HEK293 (cell line): ENCODE results near the gene DERL2.

Experiments
- CTCF ChIA-PET: fragments of 350-600 bp; formaldehyde crosslinking; extraction: SDS; loops from one replicate; lab custom pipeline; 2021; ENCODE audit warnings: antibody characterized with exemption; lab: Yijun Ruan, JAX
- POLR2A ChIA-PET: fragments of 300-600 bp; formaldehyde crosslinking; extraction: SDS; loops from one replicate; lab custom pipeline; 2020; ENCODE audit warnings: antibody characterized with exemption, inconsistent platforms; lab: Yijun Ruan, JAX
- H3K27ac ChIP-seq: fragments of 200-500 bp; sonication (Bioruptor generic); 2 replicates; pipeline ENCODE4 v1.5.1; 2014; ENCODE audit warnings: low read depth, low read length, control low read depth, inconsistent platforms; ENCODE audit errors: extremely low read depth
- H3K36me3 ChIP-seq, 2 experiments: fragments of 200-500 bp in 1 of 2; sonication (Bioruptor generic) in 1 of 2; 1 replicate in 1 of 2; 2 replicates in 1 of 2; pipeline ENCODE4 v1.5.1; 2014 to 2017; ENCODE audit warnings: inconsistent platforms in 2 of 2, low read length in 2 of 2; ENCODE audit not compliant: control insufficient read depth in 2 of 2, insufficient read depth in 1 of 2
- H3K4me1 ChIP-seq: fragments of 200-500 bp; sonication (Bioruptor generic); 2 replicates; pipeline ENCODE4 v1.5.1; 2014; ENCODE audit warnings: mild to moderate bottlenecking, low read length, inconsistent platforms; ENCODE audit not compliant: control insufficient read depth, insufficient read depth
- H3K4me3 ChIP-seq: 2 replicates; pipeline ENCODE4 v1.5.1; 2011; ENCODE audit warnings: low read depth, mild to moderate bottlenecking, control low read depth, low read length, moderate library complexity
- H3K9me3 ChIP-seq: fragments of 200-500 bp; sonication (Bioruptor generic); 2 replicates; pipeline ENCODE4 v1.5.1; 2014; ENCODE audit warnings: low read depth, low read length, inconsistent platforms; ENCODE audit not compliant: control insufficient read depth, insufficient read depth
- KLF7 ChIP-seq: fragments of 450-650 bp; formaldehyde crosslinking; IDR thresholded peaks from 2 replicates; pipeline ENCODE4 v1.5.1; 2016; ENCODE audit warnings: missing biosample characterization, missing genetic modification characterization, borderline replicate concordance
- RBAK ChIP-seq: fragments of 450-650 bp; formaldehyde crosslinking; IDR thresholded peaks from 2 replicates; pipeline ENCODE4 v1.5.1; 2016; ENCODE audit warnings: missing biosample characterization, missing genetic modification characterization
- ZBTB17 ChIP-seq: fragments of 450-650 bp; formaldehyde crosslinking; IDR thresholded peaks from 2 replicates; pipeline ENCODE4 v1.5.1; 2016; ENCODE audit warnings: missing biosample characterization, missing genetic modification characterization
- ZEB2 ChIP-seq: fragments of 450-650 bp; formaldehyde crosslinking; IDR thresholded peaks from 2 replicates; pipeline ENCODE4 v1.5.1; 2016; ENCODE audit warnings: missing biosample characterization, missing genetic modification characterization
- ZNF174 ChIP-seq: fragments of 450-650 bp; formaldehyde crosslinking; IDR thresholded peaks from 2 replicates; pipeline ENCODE4 v1.5.0; 2017; ENCODE audit warnings: missing biosample characterization, mild to moderate bottlenecking, missing genetic modification characterization
- ZNF19 ChIP-seq: fragments of 450-650 bp; formaldehyde crosslinking; IDR thresholded peaks from 2 replicates; pipeline ENCODE4; 2016; ENCODE audit warnings: missing biosample characterization, missing genetic modification characterization, low read depth
- ZNF23 ChIP-seq: fragments of 450-650 bp; formaldehyde crosslinking; IDR thresholded peaks from 2 replicates; pipeline ENCODE4 v1.5.1; 2016; ENCODE audit warnings: missing biosample characterization, missing genetic modification characterization, borderline replicate concordance
- ZNF292 ChIP-seq: fragments of 450-650 bp; formaldehyde crosslinking; IDR thresholded peaks from 2 replicates; pipeline ENCODE4 v1.5.1; 2016; ENCODE audit warnings: low read depth, missing biosample characterization, missing genetic modification characterization, borderline replicate concordance
- ZNF311 ChIP-seq: fragments of 450-650 bp; formaldehyde crosslinking; IDR thresholded peaks from 2 replicates; pipeline ENCODE4 v1.5.1; 2017; ENCODE audit warnings: missing biosample characterization, missing genetic modification characterization, borderline replicate concordance
- ZNF324 ChIP-seq: fragments of 450-650 bp; formaldehyde crosslinking; IDR thresholded peaks from 2 replicates; pipeline ENCODE4 v1.5.1; 2016; ENCODE audit warnings: missing biosample characterization, missing genetic modification characterization
- ZNF473 ChIP-seq: fragments of 450-650 bp; formaldehyde crosslinking; IDR thresholded peaks from 2 replicates; pipeline ENCODE4 v1.5.1; 2017; ENCODE audit warnings: missing biosample characterization, missing genetic modification characterization
- ZNF501 ChIP-seq: fragments of 450-650 bp; formaldehyde crosslinking; IDR thresholded peaks from 2 replicates; pipeline ENCODE4 v1.5.1; 2016; ENCODE audit warnings: missing biosample characterization, missing genetic modification characterization
- ZNF560 ChIP-seq: fragments of 450-650 bp; formaldehyde crosslinking; IDR thresholded peaks from 2 replicates; pipeline ENCODE4 v1.5.1; 2017; ENCODE audit warnings: missing biosample characterization, missing genetic modification characterization, borderline replicate concordance
- ZNF600 ChIP-seq: fragments of 450-650 bp; formaldehyde crosslinking; IDR thresholded peaks from 2 replicates; pipeline ENCODE4 v1.5.1; 2016; ENCODE audit warnings: missing biosample characterization, missing genetic modification characterization
- ZNF623 ChIP-seq: fragments of 450-650 bp; formaldehyde crosslinking; IDR thresholded peaks from 2 replicates; pipeline ENCODE4 v1.5.1; 2016; ENCODE audit warnings: missing biosample characterization, missing genetic modification characterization
- ZNF654 ChIP-seq: fragments of 450-650 bp; formaldehyde crosslinking; IDR thresholded peaks from 2 replicates; pipeline ENCODE4 v1.5.1; 2016; ENCODE audit warnings: low read depth, missing biosample characterization, missing genetic modification characterization
- ZNF677 ChIP-seq: fragments of 450-650 bp; IDR thresholded peaks from 2 replicates; pipeline ENCODE4 v1.5.0; 2018; ENCODE audit warnings: missing biosample characterization, mild to moderate bottlenecking, missing genetic modification characterization, moderate library complexity
- ZNF785 ChIP-seq: fragments of 450-650 bp; formaldehyde crosslinking; IDR thresholded peaks from 2 replicates; pipeline ENCODE4 v1.5.1; 2016; ENCODE audit warnings: missing biosample characterization, missing genetic modification characterization
- ZNF837 ChIP-seq: fragments of 450-650 bp; formaldehyde crosslinking; IDR thresholded peaks from 2 replicates; pipeline ENCODE4 v1.5.1; 2016; ENCODE audit warnings: missing biosample characterization, missing genetic modification characterization
- TF ChIP-seq, protein P1 (sequence below): fragments of 450-650 bp; formaldehyde crosslinking; IDR thresholded peaks from 2 replicates; pipeline ENCODE4 v1.5.1; 2016; ENCODE audit warnings: missing biosample characterization, missing genetic modification characterization
- TF ChIP-seq, protein P2 (sequence below): fragments of 450-650 bp; formaldehyde crosslinking; IDR thresholded peaks from 2 replicates; pipeline ENCODE4; 2016; ENCODE audit warnings: missing biosample characterization, missing genetic modification characterization
- TF ChIP-seq, protein P3 (sequence below): fragments of 450-650 bp; formaldehyde crosslinking; IDR thresholded peaks from 2 replicates; pipeline ENCODE4 v1.5.1; 2016; ENCODE audit warnings: missing biosample characterization, missing genetic modification characterization
- TF ChIP-seq, protein P4 (sequence below): fragments of 450-650 bp; formaldehyde crosslinking; IDR thresholded peaks from 2 replicates; pipeline ENCODE4 v1.5.1; 2016; ENCODE audit warnings: missing biosample characterization, missing genetic modification characterization

The DERL2 gene

DNA sequence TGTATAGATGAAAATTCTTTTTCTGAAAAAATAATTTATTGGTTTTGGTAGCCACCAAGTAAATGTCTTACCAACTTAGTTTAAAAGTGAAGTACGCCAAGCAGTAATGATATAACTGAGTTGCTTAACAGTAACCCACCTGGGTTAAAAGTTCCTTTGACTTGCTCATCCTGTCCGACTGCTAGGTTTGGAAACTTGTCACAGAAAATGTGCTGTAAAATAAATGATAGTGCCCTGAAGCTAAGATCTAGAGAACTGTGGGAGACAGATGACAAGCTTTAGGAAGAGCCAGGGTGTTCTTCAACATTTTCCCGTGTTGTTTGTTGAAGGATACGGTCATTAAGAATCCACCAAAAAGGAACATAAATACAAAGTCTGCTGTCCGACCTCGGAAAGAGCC is 5.0 kb downstream of the DERL2 start (continued):
- TF ChIP-seq ZEB2 (tag by site-specific recombination) (no peak), ZNF311 (tag by site-specific recombination) (no peak), ZNF174 (tag by site-specific recombination) (no peak), ZNF473 (tag by site-specific recombination) (no peak), ZNF623 (tag by site-specific recombination) (no peak)
- TF ChIP-seq, all 188 proteins: peak for 0

DNA sequence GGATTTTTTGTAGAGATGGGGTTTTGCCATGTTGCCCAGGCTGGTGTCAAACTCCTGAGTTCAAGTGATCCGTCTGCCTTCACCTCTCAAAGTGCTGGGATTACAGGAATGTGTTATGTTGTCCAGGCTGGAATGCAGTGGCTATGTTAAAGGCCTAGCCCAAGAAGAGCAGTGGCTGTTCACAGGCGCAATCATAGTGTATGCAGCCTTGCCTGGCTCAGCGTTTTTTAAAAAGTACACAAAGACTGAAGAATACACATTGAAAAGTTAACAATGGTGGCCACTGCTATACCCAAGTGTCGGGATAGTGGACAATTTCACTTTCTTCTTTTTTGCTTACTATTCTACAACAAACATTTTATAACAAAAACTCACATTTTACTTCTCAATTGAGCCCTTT is 7.0 kb downstream of the DERL2 start:
- CTCF ChIA-PET: no interaction called here
- peaks cover 90 to 96% of the 10 kb centered on the region in 2 experiments for H3K36me3 ChIP-seq

DNA sequence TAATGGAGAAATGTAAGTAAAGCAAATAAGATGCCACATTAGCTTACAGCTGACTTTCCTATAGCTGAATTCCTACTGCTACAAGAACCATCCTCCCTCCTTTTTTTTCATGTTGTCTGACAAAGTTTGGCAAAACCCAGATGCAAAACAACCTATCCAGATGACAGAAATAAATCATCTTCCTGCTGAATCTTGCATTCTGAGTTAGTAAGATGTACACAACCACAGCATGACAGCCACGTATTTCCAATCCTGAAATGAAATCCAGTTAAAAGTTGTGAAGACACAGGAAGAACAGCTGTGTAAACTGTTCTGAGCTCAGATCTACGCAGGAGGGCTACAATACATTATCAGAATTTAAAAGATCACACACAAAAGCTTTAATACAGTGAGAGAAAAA is 12.1 kb downstream of the DERL2 start:
- Histone ChIP-seq H3K27ac (no peak overlapping the region), H3K4me1 (no peaks in the 10 kb centered on the region), H3K9me3 (no peaks in the 10 kb centered on the region; the same call in 1 of the 2 replicates), H3K36me3 (peaks cover 60 to 70% of the 10 kb centered on the region in 2 experiments), H3K4me3 (no peak overlapping the region)
- POLR2A ChIA-PET: interaction anchor here (2.5 kb wide), 1 partner anchor 12 kb away, joined by 7 read pairs; the partner anchor contains the start of genes DERL2 and MIS12
- CTCF ChIA-PET: interaction anchor here (0.6 to 1.2 kb wide), 2 partner anchors 9 to 35 kb away, joined by 4 read pairs; partner anchors contain the start of gene C1QBP
- TF ChIP-seq, protein P1, sequence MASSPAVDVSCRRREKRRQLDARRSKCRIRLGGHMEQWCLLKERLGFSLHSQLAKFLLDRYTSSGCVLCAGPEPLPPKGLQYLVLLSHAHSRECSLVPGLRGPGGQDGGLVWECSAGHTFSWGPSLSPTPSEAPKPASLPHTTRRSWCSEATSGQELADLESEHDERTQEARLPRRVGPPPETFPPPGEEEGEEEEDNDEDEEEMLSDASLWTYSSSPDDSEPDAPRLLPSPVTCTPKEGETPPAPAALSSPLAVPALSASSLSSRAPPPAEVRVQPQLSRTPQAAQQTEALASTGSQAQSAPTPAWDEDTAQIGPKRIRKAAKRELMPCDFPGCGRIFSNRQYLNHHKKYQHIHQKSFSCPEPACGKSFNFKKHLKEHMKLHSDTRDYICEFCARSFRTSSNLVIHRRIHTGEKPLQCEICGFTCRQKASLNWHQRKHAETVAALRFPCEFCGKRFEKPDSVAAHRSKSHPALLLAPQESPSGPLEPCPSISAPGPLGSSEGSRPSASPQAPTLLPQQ (tag by site-specific recombination): no peak
- TF ChIP-seq ZNF785 (tag by site-specific recombination): no peak
- no peak for TF ChIP-seq ZNF837 (tag by site-specific recombination)
- TF ChIP-seq ZNF560 (tag by site-specific recombination): no peak
- TF ChIP-seq, protein P2, sequence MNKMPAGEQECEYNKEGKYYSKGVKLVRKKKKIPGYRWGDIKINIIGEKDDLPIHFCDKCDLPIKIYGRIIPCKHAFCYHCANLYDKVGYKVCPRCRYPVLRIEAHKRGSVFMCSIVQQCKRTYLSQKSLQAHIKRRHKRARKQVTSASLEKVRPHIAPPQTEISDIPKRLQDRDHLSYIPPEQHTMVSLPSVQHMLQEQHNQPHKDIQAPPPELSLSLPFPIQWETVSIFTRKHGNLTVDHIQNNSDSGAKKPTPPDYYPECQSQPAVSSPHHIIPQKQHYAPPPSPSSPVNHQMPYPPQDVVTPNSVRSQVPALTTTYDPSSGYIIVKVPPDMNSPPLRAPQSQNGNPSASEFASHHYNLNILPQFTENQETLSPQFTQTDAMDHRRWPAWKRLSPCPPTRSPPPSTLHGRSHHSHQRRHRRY: no peak
- no peak for TF ChIP-seq KLF7 (tag by site-specific recombination)
- no peak for TF ChIP-seq ZNF23 (tag by site-specific recombination)
- TF ChIP-seq, protein P3, sequence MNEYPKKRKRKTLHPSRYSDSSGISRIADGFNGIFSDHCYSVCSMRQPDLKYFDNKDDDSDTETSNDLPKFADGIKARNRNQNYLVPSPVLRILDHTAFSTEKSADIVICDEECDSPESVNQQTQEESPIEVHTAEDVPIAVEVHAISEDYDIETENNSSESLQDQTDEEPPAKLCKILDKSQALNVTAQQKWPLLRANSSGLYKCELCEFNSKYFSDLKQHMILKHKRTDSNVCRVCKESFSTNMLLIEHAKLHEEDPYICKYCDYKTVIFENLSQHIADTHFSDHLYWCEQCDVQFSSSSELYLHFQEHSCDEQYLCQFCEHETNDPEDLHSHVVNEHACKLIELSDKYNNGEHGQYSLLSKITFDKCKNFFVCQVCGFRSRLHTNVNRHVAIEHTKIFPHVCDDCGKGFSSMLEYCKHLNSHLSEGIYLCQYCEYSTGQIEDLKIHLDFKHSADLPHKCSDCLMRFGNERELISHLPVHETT: no peak

More for the DNA sequence above, 7.0 kb downstream of the DERL2 start:
- Histone ChIP-seq H3K27ac (no peak overlapping the region), H3K9me3 (no peaks in the 10 kb centered on the region; the same call in 1 of the 2 replicates), H3K4me1 (no peaks in the 10 kb centered on the region), H3K4me3 (no peak overlapping the region)
- TF ChIP-seq ZNF292 (tag by site-specific recombination) (no peak), RBAK (no peak), ZNF600 (tag by site-specific recombination) (no peak), ZNF324 (tag by site-specific recombination) (no peak), ZNF654 (tag by site-specific recombination) (no peak), ZNF501 (tag by site-specific recombination) (no peak), ZBTB17 (no peak), ZNF19 (no peak), ZNF623 (tag by site-specific recombination) (no peak), ZNF677 (no peak)
- TF ChIP-seq, protein P4, sequence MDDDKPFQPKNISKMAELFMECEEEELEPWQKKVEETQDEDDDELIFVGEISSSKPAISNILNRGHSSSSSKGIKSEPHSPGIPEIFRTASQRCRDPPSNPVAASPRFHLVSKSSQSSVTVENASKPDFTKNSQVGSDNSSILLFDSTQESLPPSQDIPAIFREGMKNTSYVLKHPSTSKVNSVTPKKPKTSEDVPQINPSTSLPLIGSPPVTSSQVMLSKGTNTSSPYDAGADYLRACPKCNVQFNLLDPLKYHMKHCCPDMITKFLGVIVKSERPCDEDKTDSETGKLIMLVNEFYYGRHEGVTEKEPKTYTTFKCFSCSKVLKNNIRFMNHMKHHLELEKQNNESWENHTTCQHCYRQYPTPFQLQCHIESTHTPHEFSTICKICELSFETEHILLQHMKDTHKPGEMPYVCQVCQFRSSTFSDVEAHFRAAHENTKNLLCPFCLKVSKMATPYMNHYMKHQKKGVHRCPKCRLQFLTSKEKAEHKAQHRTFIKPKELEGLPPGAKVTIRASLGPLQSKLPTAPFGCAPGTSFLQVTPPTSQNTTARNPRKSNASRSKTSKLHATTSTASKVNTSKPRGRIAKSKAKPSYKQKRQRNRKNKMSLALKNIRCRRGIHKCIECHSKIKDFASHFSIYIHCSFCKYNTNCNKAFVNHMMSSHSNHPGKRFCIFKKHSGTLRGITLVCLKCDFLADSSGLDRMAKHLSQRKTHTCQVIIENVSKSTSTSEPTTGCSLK (tag by site-specific recombination): no peak
- TF ChIP-seq, protein P1 (tag by site-specific recombination): no peak
- TF ChIP-seq, protein P3: no peak
- POLR2A ChIA-PET: no interaction called here
